Transverse colon (tissue), 4 donors: ENCODE results near the gene CRYBB2. TPM values are rescaled to one million over a fixed set of nuclear protein-coding genes. Genes with fewer than 3 reads are reported as not detected.

Experiments
- DNase-seq: peaks from one replicate; pipeline ENCODE4 v3.0.0-alpha.2; 2019
- H3K27ac ChIP-seq, 4 donors: fragments of 200-600 bp; sonication (generic); 2 replicates each; pipeline ENCODE4 v1.5.1; 2016 to 2018; ENCODE audit warnings: inconsistent platforms in 4 of 4
- H3K27me3 ChIP-seq: fragments of 200-600 bp; sonication (generic); 2 replicates; pipeline ENCODE4 v1.5.1; 2017; ENCODE audit warnings: inconsistent platforms
- H3K36me3 ChIP-seq, 4 donors: fragments of 200-600 bp; sonication (generic); 2 replicates each; pipeline ENCODE4 v1.5.1; 2017 to 2019; ENCODE audit warnings: inconsistent platforms in 4 of 4
- H3K4me1 ChIP-seq, 4 donors: fragments of 200-600 bp; sonication (generic); 2 replicates each; pipeline ENCODE4 v1.5.1; 2017 to 2020; ENCODE audit warnings: inconsistent platforms in 4 of 4
- H3K4me3 ChIP-seq, 4 donors: fragments of 200-600 bp; sonication (generic); 1 replicate in 1 of 4; 2 replicates in 3 of 4; pipeline versions ENCODE4 v1.5.1 to v1.6.1; 2017 to 2019; ENCODE audit warnings: inconsistent platforms in 4 of 4
- H3K9me3 ChIP-seq, 2 donors: fragments of 200-600 bp; sonication (generic); 2 replicates each; pipeline ENCODE4 v1.5.1; 2017 to 2019; ENCODE audit warnings: inconsistent platforms in 2 of 2
- CTCF ChIP-seq, 5 experiments: fragments of 200-600 bp in 3 of 5; fragments of 450-650 bp in 2 of 5; sonication (generic) in 3 of 5; IDR thresholded peaks; 1 replicate in 2 of 5; 2 replicates in 3 of 5; pipeline ENCODE4 v1.5.1; 2016 to 2017; ENCODE audit warnings: antibody characterized with exemption in 5 of 5, inconsistent platforms in 3 of 5, mild to moderate bottlenecking in 2 of 5, moderate library complexity in 1 of 5
- EP300 ChIP-seq: sonication (generic); formaldehyde crosslinking; IDR thresholded peaks from one replicate; pipeline ENCODE4 v1.6.1; 2017; ENCODE audit warnings: antibody characterized with exemption, low read depth
- POLR2A ChIP-seq: fragments of 450-650 bp; IDR thresholded peaks from one replicate; pipeline ENCODE4 v1.6.1; 2016; ENCODE audit warnings: antibody characterized with exemption, mild to moderate bottlenecking, moderate library complexity
- POLR2AphosphoS5 ChIP-seq, 3 donors: sonication (generic); formaldehyde crosslinking; IDR thresholded peaks; one replicate each; pipeline ENCODE4 v1.6.1; 2016; ENCODE audit warnings: antibody characterized with exemption in 3 of 3
- WGBS, 2 donors: methylation state at CpG; one replicate each; pipeline ENCODE4 v1.1.5; 2018; ENCODE audit warnings: low coverage in 1 of 2; 5-methylcytosine and 5-hydroxymethylcytosine counted together
- in situ Hi-C, 4 donors: fragments of 200-750 bp; cut with MboI; loops; one replicate each; pipeline versions ENCODE4 v1.15.0 to v1.15.1; 2017; ENCODE audit warnings: low sequenced_read_pairs in 3 of 4, low pct_ligation_motif_present in 1 of 4, low pct_unique_long_range_greater_than_20kb in 1 of 4
- intact Hi-C: fragments of 100-400 bp; cut with DNase I; formaldehyde crosslinking; loops from one replicate; pipeline ENCODE4 v1.15.1; 2023; ENCODE audit warnings: low total_unique reads
- total RNA-seq, 4 donors: library from RNA; depleted of rRNA; stranded (reverse); fragments of >200 nt; gene quantifications; one replicate each; pipeline ENCODE4 v1.1.0, GENCODE V29; 2016

Gene CRYBB2
- 1 to 10 TPM in 1 of 4 donors, not detected in 3; 2.2 TPM for total RNA-seq

GRCh38 chr22:25219211-25219689, at the start of gene CRYBB2:
CRYBB2 (plus strand) TSS chr22:25219639; CDS start chr22:25221430, 1,791 bp downstream.
- H3K4me3 ChIP-seq = no peak within 1 kb of the TSS
- TF ChIP-seq EP300 = no peak
- no peak for TF ChIP-seq POLR2AphosphoS5 (IDR thresholded peaks at IDR 0.05)
- no peak for TF ChIP-seq POLR2A
- TF ChIP-seq CTCF (IDR thresholded peaks at IDR 0.05) = no peak
- no peaks in the 10 kb centered on the region for H3K4me1 ChIP-seq
- H3K27ac ChIP-seq = no peak within 1 kb of the TSS
- DNase-seq = no peak
- in situ Hi-C loops (no loop called here), intact Hi-C loops (no loop called here)
- 91% methylated on average over 19 of the region's 19 CpGs; no CpG with 5 or more reads in 1 of the 2 donors for WGBS, 2 donors
- no peaks in the 10 kb centered on the region for H3K36me3 ChIP-seq
- H3K27me3 ChIP-seq = peaks cover 8% of the 10 kb centered on the region
- no peaks in the 10 kb centered on the region for H3K9me3 ChIP-seq

GRCh38 chr22:25170426-25170980, 48.9 kb upstream of the CRYBB2 start:
- Histone ChIP-seq H3K27ac (no peak overlapping the region), H3K4me3 (no peak overlapping the region), H3K9me3 (no peaks in the 10 kb centered on the region), H3K27me3 (no peaks in the 10 kb centered on the region), H3K4me1 (no peaks in the 10 kb centered on the region), H3K36me3 (peaks cover 0 to 17% (median 0%) of the 10 kb centered on the region in 4 donors)
- in situ Hi-C loops = loop anchor here in 1 of 4 donors (10.0 kb wide), 1 partner anchor 96 kb away; no protein-coding TSS in a partner anchor
- intact Hi-C loops = no loop called here
- no peak for DNase-seq
- no peak for TF ChIP-seq POLR2AphosphoS5 (IDR thresholded peaks at IDR 0.05)
- TF ChIP-seq EP300 = no peak
- no peak for TF ChIP-seq CTCF (IDR thresholded peaks at IDR 0.05)
- no peak for TF ChIP-seq POLR2A
- 91% methylated on average over 16 of the region's 16 CpGs; no CpG with 5 or more reads in 1 of the 2 donors for WGBS, 2 donors

GRCh38 chr22:25172153-25172552, 47.3 kb upstream of the CRYBB2 start:
- Histone ChIP-seq H3K36me3 (peaks cover 0 to 17% (median 0%) of the 10 kb centered on the region in 4 donors), H3K4me3 (no peak overlapping the region), H3K4me1 (no peaks in the 10 kb centered on the region), H3K27ac (no peak overlapping the region), H3K9me3 (no peaks in the 10 kb centered on the region), H3K27me3 (no peaks in the 10 kb centered on the region)
- 40% methylated on average over 5 of the region's 5 CpGs; no CpG with 5 or more reads in 1 of the 2 donors for WGBS, 2 donors
- intact Hi-C loops (no loop called here), in situ Hi-C loops (loop anchor here in 1 of 4 donors (10.0 kb wide), 1 partner anchor 97 kb away; no protein-coding TSS in a partner anchor)
- DNase-seq = peak; percentile 52
- TF ChIP-seq EP300 = no peak
- peak; percentile 30 to 68 (median 46) for TF ChIP-seq CTCF (IDR thresholded peaks at IDR 0.05)
- no peak for TF ChIP-seq POLR2A
- no peak for TF ChIP-seq POLR2AphosphoS5 (IDR thresholded peaks at IDR 0.05)

GRCh38 chr22:25174156-25174887, 45.1 kb upstream of the CRYBB2 start:
- Histone ChIP-seq H3K27me3 (no peaks in the 10 kb centered on the region), H3K9me3 (no peaks in the 10 kb centered on the region), H3K4me1 (no peaks in the 10 kb centered on the region), H3K27ac (no peak overlapping the region), H3K36me3 (peaks cover 0 to 20% (median 4%) of the 10 kb centered on the region in 4 donors), H3K4me3 (no peak overlapping the region)
- WGBS, 2 donors = 87 to 100% methylated on average over 1 to 13 of the region's 13 CpGs
- no peak for DNase-seq
- TF ChIP-seq EP300 = no peak
- no peak for TF ChIP-seq CTCF (IDR thresholded peaks at IDR 0.05)
- TF ChIP-seq POLR2AphosphoS5 (IDR thresholded peaks at IDR 0.05) = no peak
- TF ChIP-seq POLR2A = no peak
- in situ Hi-C loops = loop anchor here in 1 of 4 donors (10.0 kb wide), 1 partner anchor 100 kb away; no protein-coding TSS in a partner anchor
- intact Hi-C loops = no loop called here
